ENCODE measurements around the gene ZNG1A.
A peak's percentile ranks its signal among the peaks of the same experiment; 100 is the strongest.
"Not testable (repeated sequence)": the region's sequence is repeated elsewhere in the genome, so short reads cannot be mapped to it uniquely, and the experiment has no call there.

Gene ZNG1A

GRCh38 chr9:178970-179383 is at the start of gene ZNG1A:
ZNG1A (minus strand) TSS chr9:179056; CDS start chr9:178969, 87 bp downstream.
- DNase-seq (ENCODE audit: low read depth in 2 of 2), result peak; percentile 63 to 65

- DNase-seq (ENCODE audit: low read depth in 2 of 2), result no peak
These were observed 49.0 kb upstream of the ZNG1A start for GRCh38 chr9:227860-228259.

- DNase-seq (ENCODE audit: low read depth in 2 of 2), result no peak
These were observed 46.0 kb upstream of the ZNG1A start for GRCh38 chr9:224582-225520.

GRCh38 chr9:224026-224425 is 45.2 kb upstream of the ZNG1A start:
- no peak for DNase-seq (ENCODE audit: low read depth in 2 of 2)

DNA sequence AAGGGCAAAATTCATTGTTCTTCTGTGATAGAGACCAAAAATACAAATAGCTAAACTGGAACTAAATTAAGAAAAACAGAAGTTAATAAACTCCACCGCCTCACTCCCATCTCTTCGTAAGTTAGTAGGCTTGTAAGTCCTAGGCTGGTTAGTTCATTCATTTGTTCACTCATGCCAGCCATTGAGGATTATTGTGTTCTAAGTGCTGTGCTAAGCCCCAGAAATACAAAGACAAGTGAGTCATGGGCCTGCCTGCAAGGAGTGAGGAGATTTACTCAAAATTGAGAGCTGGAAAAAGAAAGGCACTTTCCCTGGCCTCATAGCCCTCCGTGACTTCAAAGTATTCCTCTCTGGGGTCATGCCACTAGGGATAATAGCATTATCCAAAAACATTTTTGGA is 44.3 kb upstream of the ZNG1A start:
- DNase-seq (ENCODE audit: low read depth in 2 of 2), result no peak

DNA sequence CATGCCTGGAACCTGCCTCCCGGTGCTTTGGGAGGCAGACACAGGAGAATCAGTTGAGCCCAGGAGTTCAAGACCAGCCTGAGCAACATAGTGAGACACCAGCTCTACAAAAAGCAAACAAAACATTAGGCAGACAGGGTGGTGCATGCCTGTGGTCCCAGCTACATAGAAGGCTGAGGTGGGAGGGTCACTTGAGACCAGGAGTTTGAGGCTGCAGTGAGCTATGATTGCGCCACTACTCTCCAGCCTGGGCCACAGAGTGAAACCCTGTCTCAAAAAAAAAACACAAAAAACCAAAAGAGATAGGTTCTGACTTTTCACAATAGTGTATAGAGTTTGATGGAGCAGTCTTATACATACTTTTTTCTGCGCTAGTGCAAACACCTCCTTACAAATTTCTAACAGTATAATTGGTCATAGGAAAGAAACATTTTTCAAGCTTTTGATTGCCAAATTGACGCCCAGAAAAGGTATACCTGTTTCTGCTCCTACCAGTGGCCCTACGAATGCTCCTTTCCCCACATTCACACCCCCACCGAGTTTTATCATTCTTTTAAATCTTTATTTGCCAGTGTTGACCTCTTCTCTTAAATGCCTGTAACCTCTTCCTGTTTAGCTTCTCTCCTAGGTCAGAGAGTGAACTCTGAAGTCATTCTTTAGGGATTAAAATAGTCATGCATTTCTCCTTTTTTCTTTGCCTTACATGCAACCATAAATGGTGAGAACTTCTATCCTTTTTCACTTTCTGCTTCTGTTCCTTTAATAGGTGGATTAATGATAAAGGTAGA is 43.3 kb upstream of the ZNG1A start:
- DNase-seq (ENCODE audit: low read depth in 2 of 2), result no peak

- DNase-seq (ENCODE audit: low read depth in 2 of 2), result no peak
These were observed 41.0 kb upstream of the ZNG1A start for GRCh38 chr9:219670-220365.

DNA sequence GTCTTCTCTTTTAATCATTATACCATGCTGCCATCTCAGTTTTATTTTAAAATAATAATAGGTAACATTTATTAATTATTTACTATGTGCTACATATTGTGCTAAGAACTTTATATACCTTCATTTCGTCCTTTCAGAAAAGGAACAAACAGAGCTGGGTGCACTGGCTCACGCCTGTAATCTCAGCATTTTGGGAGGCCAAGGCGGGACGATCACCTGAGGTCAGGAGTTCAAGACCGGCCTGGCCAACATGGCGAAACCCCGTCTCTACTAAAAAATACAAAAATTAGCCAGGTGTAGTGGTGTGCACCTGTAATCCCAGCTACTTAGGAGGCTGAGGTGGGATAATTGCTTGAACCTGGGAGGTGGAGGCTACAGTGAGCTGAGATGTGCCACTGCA is 40.2 kb upstream of the ZNG1A start:
- DNase-seq (ENCODE audit: low read depth in 2 of 2), result not testable (repeated sequence)

DNA sequence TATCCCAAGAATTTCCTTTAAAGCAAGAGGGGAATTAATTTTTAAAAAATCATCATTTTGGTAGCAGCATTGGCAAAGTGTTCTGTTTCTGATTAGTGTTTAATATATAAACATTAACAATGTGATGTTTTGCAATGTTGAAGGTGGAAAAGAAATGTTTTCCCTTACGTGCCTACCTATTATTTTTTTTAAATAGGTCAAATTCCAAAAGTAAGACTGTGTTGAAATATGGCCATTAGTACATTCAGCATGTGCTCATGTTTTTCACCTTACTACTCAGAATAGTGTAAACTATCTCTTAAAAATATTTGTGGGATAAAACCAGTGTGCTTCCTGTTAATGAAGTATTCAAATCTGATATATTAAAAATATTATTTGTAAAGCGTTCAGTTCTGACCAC is 39.1 kb upstream of the ZNG1A start:
- DNase-seq (ENCODE audit: low read depth in 2 of 2), result no peak

DNA sequence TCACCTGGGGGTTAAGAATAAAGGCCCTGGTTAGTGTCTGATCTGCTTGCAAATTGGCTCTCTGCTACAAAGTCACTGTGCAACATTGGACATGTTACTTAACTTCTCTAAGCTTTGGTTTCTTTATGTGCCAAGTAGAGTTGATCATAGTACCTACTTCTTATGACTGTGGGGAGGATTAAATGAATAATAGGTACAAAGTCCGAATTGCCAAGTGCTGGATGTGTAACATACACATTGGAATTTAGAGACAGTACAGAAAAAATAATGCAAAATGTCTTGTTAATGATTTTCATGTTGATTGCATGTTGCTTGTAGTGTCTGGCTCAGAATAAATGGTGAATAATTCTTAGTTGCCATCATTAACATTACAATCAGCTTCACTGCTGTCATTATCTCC is 38.0 kb upstream of the ZNG1A start:
- DNase-seq (ENCODE audit: low read depth in 2 of 2), result no peak

- DNase-seq (ENCODE audit: low read depth in 2 of 2), result no peak
These were observed 36.8 kb upstream of the ZNG1A start for GRCh38 chr9:215631-216155.

DNA sequence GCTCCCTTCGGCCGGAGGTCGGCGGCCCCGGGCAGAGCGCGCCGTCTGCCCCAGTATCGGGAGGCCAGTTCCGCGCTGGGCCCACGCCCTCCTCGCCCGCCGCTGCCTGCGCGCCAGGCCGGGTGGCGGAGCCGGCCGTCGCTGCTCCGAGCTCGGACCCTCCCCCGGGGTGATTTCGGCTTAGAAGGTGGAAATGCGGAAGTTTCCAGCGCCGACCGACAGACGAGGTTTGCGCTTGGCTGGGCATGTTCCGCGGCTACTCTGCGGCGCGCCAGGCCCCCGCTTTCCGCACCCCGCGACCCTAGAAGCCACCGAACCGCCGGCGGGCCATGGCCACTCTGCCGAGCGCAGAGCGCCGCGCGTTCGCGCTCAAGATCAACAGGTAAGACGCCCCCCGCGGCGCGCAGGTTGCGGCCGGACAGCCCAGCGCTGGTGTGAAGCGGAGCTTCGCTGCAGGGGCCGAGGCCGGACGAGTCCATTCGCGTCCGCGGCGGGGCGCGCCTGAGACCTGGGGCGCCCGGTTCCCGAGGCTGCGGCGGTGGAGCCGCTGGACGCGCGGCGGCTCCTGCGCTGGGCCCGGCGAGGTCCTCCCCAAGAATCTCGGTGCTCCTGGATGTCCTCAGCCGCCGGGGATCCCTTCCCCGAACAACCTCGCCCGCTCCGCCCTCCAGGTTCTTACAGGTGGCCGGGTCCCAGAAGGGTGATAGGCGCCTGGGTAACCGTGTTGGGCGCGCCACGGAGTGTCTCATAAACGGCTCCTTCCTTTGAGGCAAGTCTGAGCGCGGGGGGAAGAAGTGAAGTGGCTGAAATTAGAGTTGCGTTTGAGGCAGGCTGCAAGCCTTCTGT is 36.0 kb upstream of the ZNG1A start, which contains the start of gene DOCK8:
TSS of gene DOCK8 (plus strand) at position 218 of the 846 bp plus-strand sequence. CDS start at position 330, 112 bp downstream.
- DNase-seq (ENCODE audit: low read depth in 2 of 2), result peak; percentile 8 to 29

- no peak for DNase-seq (ENCODE audit: low read depth in 2 of 2)
These were observed 35.4 kb upstream of the ZNG1A start for GRCh38 chr9:214351-214647.

DNA sequence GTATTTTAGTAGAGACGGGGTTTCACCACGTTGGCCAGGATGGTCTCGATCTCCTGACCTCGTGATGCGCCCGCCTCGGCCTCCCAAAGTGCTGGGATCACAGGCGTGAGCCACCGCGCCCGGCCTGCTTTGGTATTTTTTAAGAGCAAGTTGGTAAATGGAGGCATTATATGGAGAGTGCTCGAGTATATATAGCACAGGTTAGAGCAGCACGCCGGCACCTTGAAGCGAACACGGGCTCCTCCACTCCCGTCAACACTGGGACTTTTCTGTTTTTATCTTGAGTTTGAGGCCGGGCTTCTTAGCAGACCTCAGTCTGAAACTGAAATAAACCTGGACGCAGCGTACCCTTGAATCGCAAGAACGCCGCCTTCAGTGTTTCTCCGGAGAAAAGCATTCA is 35.0 kb upstream of the ZNG1A start:
- DNase-seq (ENCODE audit: low read depth in 2 of 2), result not testable (repeated sequence)

- no peak for DNase-seq (ENCODE audit: low read depth in 2 of 2)
These were observed 33.4 kb upstream of the ZNG1A start for GRCh38 chr9:212297-212696.

DNA sequence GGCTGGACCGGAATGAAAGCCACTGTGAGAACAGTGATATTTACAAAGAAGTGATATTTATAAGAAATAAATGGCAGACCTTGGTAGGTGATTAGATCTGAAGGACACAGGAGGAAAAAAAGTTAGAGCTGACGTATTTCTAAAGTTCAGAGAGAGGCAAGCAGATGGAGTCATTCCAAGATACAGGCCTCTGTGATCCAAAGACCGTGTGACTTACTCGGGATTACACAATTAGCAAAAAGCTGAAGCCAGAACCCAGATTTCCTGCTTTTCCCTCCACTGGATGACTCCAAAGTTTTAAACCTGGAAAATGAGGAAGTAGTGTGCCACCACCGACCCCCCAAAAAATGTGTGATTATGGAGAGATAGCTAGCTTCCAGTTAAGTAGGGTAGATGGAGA is 32.7 kb upstream of the ZNG1A start:
- DNase-seq (ENCODE audit: low read depth in 2 of 2), result no peak

- DNase-seq (ENCODE audit: low read depth in 2 of 2), result no peak
These were observed 32.2 kb upstream of the ZNG1A start for GRCh38 chr9:211036-211435.

DNA sequence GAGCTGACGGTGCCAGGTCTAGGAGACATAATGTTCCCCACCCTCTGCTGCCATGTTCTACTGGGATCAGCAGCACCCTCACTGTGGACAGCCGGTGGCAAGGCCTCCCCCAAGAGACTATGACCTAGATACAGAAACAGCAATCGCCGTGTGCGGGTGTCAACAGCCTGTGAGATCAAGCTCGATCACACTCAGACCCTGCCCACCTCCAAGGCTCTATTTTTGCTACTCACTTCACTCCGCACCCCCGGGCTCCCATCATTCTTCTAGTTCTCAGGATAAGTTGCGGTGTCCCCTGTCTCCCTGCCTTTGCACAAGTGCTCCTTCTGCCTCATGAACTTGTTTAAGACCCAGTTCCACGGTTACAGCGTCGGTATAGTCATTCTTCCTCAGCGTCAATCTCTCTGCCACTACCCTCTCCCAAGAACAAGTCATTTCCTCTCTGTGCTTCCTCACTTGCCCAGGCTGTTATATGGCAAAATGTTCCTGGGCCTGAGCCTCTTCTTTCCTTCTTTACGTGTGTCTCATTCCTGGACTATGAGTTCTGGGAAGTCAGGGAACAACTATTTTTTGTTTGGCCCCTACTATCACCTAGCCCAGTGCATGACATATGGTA is 30.4 kb upstream of the ZNG1A start:
- no peak for DNase-seq (ENCODE audit: low read depth in 2 of 2)

DNA sequence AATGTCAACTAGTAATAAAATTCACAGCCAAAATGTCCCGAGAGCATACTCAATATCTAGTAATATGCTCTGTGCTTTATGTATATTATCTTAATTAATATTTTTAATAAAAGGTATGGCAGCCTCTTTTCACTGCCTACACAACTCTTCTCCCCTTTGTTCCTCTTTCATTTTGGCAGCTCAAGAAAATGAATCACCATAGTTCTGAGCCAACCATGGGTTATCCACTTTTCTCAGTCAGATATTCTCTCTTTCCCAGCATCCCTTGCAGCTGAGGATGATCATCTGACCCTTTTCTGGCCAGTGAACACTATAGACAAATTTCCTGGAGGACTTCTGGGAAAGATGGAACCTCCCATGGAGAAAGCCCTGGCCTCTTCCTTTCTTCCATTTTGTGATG is 27.6 kb upstream of the ZNG1A start:
- DNase-seq (ENCODE audit: low read depth in 2 of 2), result no peak

GRCh38 chr9:199601-200000 is 20.7 kb upstream of the ZNG1A start:
- DNase-seq (ENCODE audit: low read depth in 2 of 2), result not testable (repeated sequence)

Measured in stimulated activated CD8-positive, alpha-beta memory T cell treated with anti-CD3 and anti-CD28 coated beads, Interleukin-15, amount 100 ng/mL, for 4 hours (primary cell).